K562 (cell line): ENCODE measurements around the gene SH3TC2. TPM values are rescaled to one million over a fixed set of nuclear protein-coding genes. Genes with fewer than 3 reads are reported as not detected.

Experiments used
- EP300 ChIP-seq: IDR thresholded peaks from 2 replicates; pipeline ENCODE4 v1.6.1; 2012; ENCODE audit warnings: low read length, improper control_type of control experiment
- NFRKB ChIP-seq: fragments of 450-650 bp; IDR thresholded peaks from 2 replicates; pipeline ENCODE4 v1.6.1; 2016; ENCODE audit warnings: low read depth
- NUFIP1 ChIP-seq: fragments of 450-650 bp; IDR thresholded peaks from 2 replicates; pipeline ENCODE4 v1.6.1; 2018; ENCODE audit not compliant: partially characterized antibody
- TAF1 ChIP-seq: IDR thresholded peaks from 2 replicates; pipeline ENCODE4 v1.6.1; 2011; ENCODE audit warnings: mild to moderate bottlenecking, low read length, moderate library complexity; ENCODE audit not compliant: insufficient read depth, control insufficient read depth, severe bottlenecking; ENCODE audit errors: extremely low read depth
- TCF15 ChIP-seq: fragments of 250-450 bp; sonication (Bioruptor Pico); IDR thresholded peaks from 2 replicates; pipeline ENCODE4 v1.8.0; 2022; ENCODE audit warnings: moderate library complexity, mild to moderate bottlenecking, inconsistent platforms
- VEZF1 ChIP-seq: fragments of 200-800 bp; sonication (Bioruptor generic); IDR thresholded peaks from 2 replicates; pipeline ENCODE4 v1.6.1; 2017; ENCODE audit warnings: missing genetic modification characterization, missing compliant biosample characterization
- ZBTB5 ChIP-seq: fragments of 450-650 bp; IDR thresholded peaks from 2 replicates; pipeline ENCODE4 v1.6.1; 2017; ENCODE audit warnings: antibody characterized with exemption
- ZBTB7A ChIP-seq: IDR thresholded peaks from 2 replicates; pipeline ENCODE4 v1.6.1; 2011; ENCODE audit warnings: low read depth, mild to moderate bottlenecking, low read length, moderate library complexity, borderline replicate concordance; ENCODE audit not compliant: control insufficient read depth
- ZNF449 ChIP-seq: fragments of 250-450 bp; sonication (Bioruptor Pico); IDR thresholded peaks from 2 replicates; pipeline ENCODE4 v1.8.0; 2022; ENCODE audit warnings: moderate library complexity, mild to moderate bottlenecking, inconsistent platforms
- ZNF511 ChIP-seq: sonication (generic); formaldehyde crosslinking; IDR thresholded peaks from 2 replicates; pipeline ENCODE4 v1.8.0; 2022; ENCODE audit warnings: mild to moderate bottlenecking, missing genetic modification reagents
- ZNF785 ChIP-seq: fragments of 250-450 bp; sonication (Bioruptor Pico); IDR thresholded peaks from 2 replicates; pipeline ENCODE4 v1.4.0; 2020; ENCODE audit warnings: mild to moderate bottlenecking
- polyA plus RNA-seq, 8 experiments: library from polyadenylated mRNA; depleted of rRNA in 4 of 8; stranded (reverse) in 5 of 8; unstranded in 3 of 8; fragments of >200 nt; fragmentation: Nextera tagmentation in 2 of 8; fragmentation: Illumina TruSeq in 1 of 8; extraction: Ambion mirVana in 2 of 8; extraction: Trizol in 1 of 8; gene quantifications; 2 replicates each; pipeline versions ENCODE4 v1.2.1 to v1.2.3, GENCODE V29; 2011 to 2014; ENCODE audit warnings: inconsistent platforms in 1 of 8, missing spikeins in 1 of 8
- total RNA-seq, 7 experiments: library from RNA; depleted of rRNA in 6 of 7; stranded (reverse); fragments of >200 nt in 6 of 7; fragmentation: Illumina TruSeq in 2 of 7; extraction: Trizol in 2 of 7; gene quantifications; 2 replicates each; pipeline versions ENCODE4 v1.2.1 to v1.2.3, GENCODE V29; 2011 to 2021; ENCODE audit warnings: low replicate concordance in 1 of 7

SH3TC2 gene
- total and polyA plus RNA-seq, 9 of the 15 experiments (the other 6 are each of a cell fraction or from before 2014, with no cell fraction given), result 0.03 to 0.80 (median 0.55) TPM; not detected in 1

GRCh38 chr5:148974642-148975327, 88.1 kb downstream of the SH3TC2 start (continued):
- TF ChIP-seq ZBTB5 (no peak), TCF15 (CRISPR knock-in tag) (no peak), NFRKB (no peak), VEZF1 (CRISPR knock-in tag) (no peak), ZBTB7A (no peak), TAF1 (no peak), ZNF449 (CRISPR knock-in tag) (no peak), ZNF511 (no peak), ZNF785 (CRISPR knock-in tag) (no peak), NUFIP1 (no peak), EP300 (no peak)
